Sigmoid colon (tissue), 4 donors: ENCODE results near the gene TNFAIP8.

Experiments used
- EP300 ChIP-seq, 4 donors: sonication (generic); formaldehyde crosslinking; IDR thresholded peaks; one replicate each; pipeline ENCODE4 v1.6.1; 2017; ENCODE audit warnings: antibody characterized with exemption in 4 of 4
- POLR2A ChIP-seq, 2 donors: fragments of 450-650 bp; IDR thresholded peaks; one replicate each; pipeline ENCODE4 v1.6.1; 2016; ENCODE audit warnings: antibody characterized with exemption in 2 of 2, mild to moderate bottlenecking in 2 of 2, moderate library complexity in 2 of 2
- POLR2AphosphoS5 ChIP-seq, 4 donors: sonication (generic); formaldehyde crosslinking; IDR thresholded peaks; one replicate each; pipeline ENCODE4 v1.6.1; 2017; ENCODE audit warnings: antibody characterized with exemption in 4 of 4
- TF ChIP-seq, protein P1 (sequence below), 4 experiments: fragments of 450-650 bp in 3 of 4; fragments of 200-600 bp in 1 of 4; IDR thresholded peaks; one replicate each; pipeline ENCODE4 v1.5.1; 2016 to 2019; ENCODE audit warnings: antibody characterized with exemption in 4 of 4, mild to moderate bottlenecking in 3 of 4, moderate library complexity in 2 of 4

DNA sequence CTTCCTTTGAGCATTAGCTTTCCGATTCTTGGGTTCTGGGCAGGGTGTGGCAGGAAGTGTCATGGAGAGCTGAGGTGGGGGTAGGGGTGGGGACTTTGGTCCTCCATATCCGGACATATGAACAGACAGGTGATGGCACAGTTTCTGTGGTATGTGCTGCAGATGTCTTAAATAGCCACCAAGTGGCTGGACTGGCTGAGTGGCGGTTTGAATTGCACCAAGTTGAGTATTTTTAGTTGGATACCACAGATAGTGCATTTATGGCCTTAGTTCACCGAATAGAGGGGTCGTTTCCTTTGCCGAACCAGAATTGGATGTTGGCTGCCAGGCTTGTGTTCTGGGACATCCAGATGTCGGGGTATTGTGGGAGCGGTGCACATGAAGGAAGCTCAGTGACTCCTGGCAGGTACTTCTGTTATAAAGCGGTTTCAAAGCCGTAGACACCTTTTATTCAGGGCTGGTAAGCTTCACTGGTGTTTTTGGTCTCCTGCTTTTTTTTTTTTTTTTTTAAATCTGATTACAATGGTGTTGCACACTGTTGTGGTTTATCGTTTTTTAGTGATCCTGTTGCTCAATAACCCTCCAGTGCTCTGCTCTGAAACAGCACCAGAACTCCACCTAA lies 15.1 kb upstream of the TNFAIP8 start:
- TF ChIP-seq, protein P1, sequence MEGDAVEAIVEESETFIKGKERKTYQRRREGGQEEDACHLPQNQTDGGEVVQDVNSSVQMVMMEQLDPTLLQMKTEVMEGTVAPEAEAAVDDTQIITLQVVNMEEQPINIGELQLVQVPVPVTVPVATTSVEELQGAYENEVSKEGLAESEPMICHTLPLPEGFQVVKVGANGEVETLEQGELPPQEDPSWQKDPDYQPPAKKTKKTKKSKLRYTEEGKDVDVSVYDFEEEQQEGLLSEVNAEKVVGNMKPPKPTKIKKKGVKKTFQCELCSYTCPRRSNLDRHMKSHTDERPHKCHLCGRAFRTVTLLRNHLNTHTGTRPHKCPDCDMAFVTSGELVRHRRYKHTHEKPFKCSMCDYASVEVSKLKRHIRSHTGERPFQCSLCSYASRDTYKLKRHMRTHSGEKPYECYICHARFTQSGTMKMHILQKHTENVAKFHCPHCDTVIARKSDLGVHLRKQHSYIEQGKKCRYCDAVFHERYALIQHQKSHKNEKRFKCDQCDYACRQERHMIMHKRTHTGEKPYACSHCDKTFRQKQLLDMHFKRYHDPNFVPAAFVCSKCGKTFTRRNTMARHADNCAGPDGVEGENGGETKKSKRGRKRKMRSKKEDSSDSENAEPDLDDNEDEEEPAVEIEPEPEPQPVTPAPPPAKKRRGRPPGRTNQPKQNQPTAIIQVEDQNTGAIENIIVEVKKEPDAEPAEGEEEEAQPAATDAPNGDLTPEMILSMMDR (IDR thresholded peaks at IDR 0.05), result no peak
- TF ChIP-seq POLR2A (IDR thresholded peaks at IDR 0.05) (no peak), POLR2AphosphoS5 (IDR thresholded peaks at IDR 0.05) (no peak), EP300 (IDR thresholded peaks at IDR 0.05) (no peak)
